Esophagus muscularis mucosa (tissue), 4 donors: ENCODE measurements around the gene SNRNP48.

Experiments used
- CTCF ChIP-seq, 3 experiments: fragments of 200-600 bp in 2 of 3; fragments of 450-650 bp in 1 of 3; sonication (generic) in 2 of 3; IDR thresholded peaks; one replicate each; pipeline ENCODE4 v1.5.1; 2017 to 2019; ENCODE audit warnings: antibody characterized with exemption in 3 of 3, mild to moderate bottlenecking in 2 of 3, moderate library complexity in 1 of 3
- EP300 ChIP-seq: sonication (generic); formaldehyde crosslinking; IDR thresholded peaks from one replicate; pipeline ENCODE4 v1.6.1; 2017; ENCODE audit warnings: antibody characterized with exemption
- POLR2AphosphoS5 ChIP-seq, 2 donors: sonication (generic); formaldehyde crosslinking; IDR thresholded peaks; one replicate each; pipeline ENCODE4 v1.6.1; 2017; ENCODE audit warnings: antibody characterized with exemption in 2 of 2

GRCh38 chr6:7628909-7629308 is 38.9 kb downstream of the SNRNP48 start:
- TF ChIP-seq CTCF (IDR thresholded peaks at IDR 0.05) (no peak), POLR2AphosphoS5 (IDR thresholded peaks at IDR 0.05) (no peak), EP300 (no peak)
